HepG2 (cell line): ENCODE results near the gene ZNHIT6. TPM values are rescaled to one million over a fixed set of nuclear protein-coding genes. Genes with fewer than 3 reads are reported as not detected.

Experiments used
- ATAC-seq: fragments of 200-7000 bp; cut with Tn5 transposase; 3 replicates; pipeline ENCODE4 v1.9.1; 2020; ENCODE audit warnings: mild to moderate bottlenecking, moderate library complexity
- BruUV-seq: library from RNA; stranded (reverse); fragments of 400-500 nt; replicated peaks from 2 replicates; lab custom pipeline; 2021; lab: Mats Ljungman, UMichigan
- CTCF ChIA-PET: fragments of 300-600 bp; formaldehyde crosslinking; extraction: SDS; loops from one replicate; lab custom pipeline; 2021; ENCODE audit warnings: low total read pairs, inconsistent platforms, low intra/inter-chr PET ratio; lab: Yijun Ruan, JAX
- POLR2A ChIA-PET: fragments of 350-600 bp; sonication (Branson Sonifier 250); formaldehyde crosslinking; loops from one replicate; lab custom pipeline; 2020; ENCODE audit warnings: antibody characterized with exemption, inconsistent platforms; lab: Yijun Ruan, JAX
- DNase-seq: peaks from one replicate; pipeline ENCODE4 v3.0.0-alpha.2; 2015; ENCODE audit warnings: low spot score
- FAIRE-seq: peaks from 3 replicates; lab custom pipeline; 2011; peaks lifted over from hg19 to GRCh38; lab: Jason Lieb, UNC
- H2AFZ ChIP-seq: one replicate; pipeline ENCODE4 v1.6.1; 2011; ENCODE audit warnings: low read length, inconsistent platforms
- H3K27ac ChIP-seq: fragments of 300-600 bp; 3 replicates; pipeline ENCODE4 v1.8.0; 2011; ENCODE audit warnings: mixed run types, mild to moderate bottlenecking, mixed read lengths, low read length, inconsistent platforms; ENCODE audit not compliant: insufficient read depth; ENCODE audit errors: extremely low read length
- H3K27me3 ChIP-seq, 2 experiments: fragments of 200-600 bp in 1 of 2; 2 replicates in 1 of 2; 3 replicates in 1 of 2; pipeline versions ENCODE4 v1.6.0 to v1.8.0; 2011; ENCODE audit warnings: low read length in 2 of 2, mild to moderate bottlenecking in 2 of 2, moderate library complexity in 2 of 2, inconsistent platforms in 1 of 2; ENCODE audit not compliant: insufficient read depth in 2 of 2, control insufficient read depth in 1 of 2
- H3K36me3 ChIP-seq, 2 experiments: fragments of 200-600 bp in 1 of 2; replicated peaks in 1 of 2; 2 replicates in 1 of 2; 3 replicates in 1 of 2; pipeline versions ENCODE4 v1.5.1 to v1.8.0; 2011; ENCODE audit warnings: low read length in 2 of 2, inconsistent platforms in 1 of 2; ENCODE audit not compliant: insufficient read depth in 2 of 2, control insufficient read depth in 1 of 2
- H3K4me1 ChIP-seq: 2 replicates; pipeline ENCODE4 v1.5.1; 2012; ENCODE audit warnings: low read length, inconsistent platforms; ENCODE audit not compliant: insufficient read depth
- H3K4me2 ChIP-seq: 2 replicates; pipeline ENCODE4 v1.6.0; 2011; ENCODE audit warnings: low read depth, low read length, inconsistent platforms
- H3K4me3 ChIP-seq, 3 experiments: fragments of 200-600 bp in 1 of 3; sonication (generic), shearing (Covaris generic) in 1 of 3; replicated peaks in 1 of 3; 2 replicates each; pipeline ENCODE4 v1.5.1; 2011 to 2016; ENCODE audit warnings: low read length in 3 of 3, inconsistent platforms in 2 of 3, low read depth in 2 of 3, mild to moderate bottlenecking in 2 of 3, control low read depth in 1 of 3, mixed read lengths in 1 of 3; ENCODE audit not compliant: insufficient read depth in 1 of 3
- H3K79me2 ChIP-seq: one replicate; pipeline ENCODE4 v1.6.1; 2011; ENCODE audit warnings: low read length, inconsistent platforms; ENCODE audit not compliant: insufficient read depth
- H3K9ac ChIP-seq: 2 replicates; pipeline ENCODE4 v1.6.0; 2011; ENCODE audit warnings: mild to moderate bottlenecking, low read depth, low read length, inconsistent platforms; ENCODE audit not compliant: insufficient read depth
- H3K9me3 ChIP-seq: 2 replicates; pipeline ENCODE4 v1.5.1; 2012; ENCODE audit warnings: mild to moderate bottlenecking, low read length
- H4K20me1 ChIP-seq: 2 replicates; pipeline ENCODE4 v1.6.0; 2011; ENCODE audit warnings: inconsistent platforms, mild to moderate bottlenecking, low read length, moderate library complexity; ENCODE audit not compliant: insufficient read depth
- ATF1 ChIP-seq: IDR thresholded peaks from 2 replicates; pipeline ENCODE4 v1.6.1; 2016; ENCODE audit warnings: mild to moderate bottlenecking, control low read depth
- ERF ChIP-seq: IDR thresholded peaks from 2 replicates; pipeline ENCODE4 v1.6.1; 2018; ENCODE audit warnings: missing biosample characterization, missing genetic modification reagents
- ESRRA ChIP-seq: sonication (generic); formaldehyde crosslinking; IDR thresholded peaks from 2 replicates; pipeline ENCODE4 v1.5.1; 2020; ENCODE audit warnings: mild to moderate bottlenecking, low read depth, missing genetic modification reagents
- LRRFIP1 ChIP-seq: sonication (generic); formaldehyde crosslinking; conservative IDR thresholded peaks from 2 replicates; pipeline ENCODE4 v1.4.0; 2020; ENCODE audit warnings: missing genetic modification reagents
- MATR3 ChIP-seq: sonication (generic); formaldehyde crosslinking; IDR thresholded peaks from 2 replicates; pipeline ENCODE4 v1.4.0; 2020; ENCODE audit warnings: missing genetic modification reagents
- RARG ChIP-seq: sonication (generic); formaldehyde crosslinking; IDR thresholded peaks from 2 replicates; pipeline ENCODE4 v1.4.0; 2020; ENCODE audit warnings: low read depth, mild to moderate bottlenecking, missing genetic modification reagents
- TAF1 ChIP-seq: sonication (generic); formaldehyde crosslinking; IDR thresholded peaks from 2 replicates; pipeline ENCODE4 v1.4.0; 2020; ENCODE audit warnings: missing genetic modification reagents
- TBX3 ChIP-seq: fragments of 450-650 bp; IDR thresholded peaks from 2 replicates; pipeline ENCODE4 v1.6.1; 2017; ENCODE audit warnings: antibody characterized with exemption, mild to moderate bottlenecking, inconsistent platforms, borderline replicate concordance
- ZBTB42 ChIP-seq: sonication (generic); formaldehyde crosslinking; IDR thresholded peaks from 2 replicates; pipeline ENCODE4 v1.5.0; 2020; ENCODE audit warnings: mild to moderate bottlenecking, missing genetic modification reagents
- ZNF446 ChIP-seq: sonication (generic); formaldehyde crosslinking; IDR thresholded peaks from 2 replicates; pipeline ENCODE4 v1.5.0; 2020; ENCODE audit warnings: mild to moderate bottlenecking, missing genetic modification reagents
- ZNF761 ChIP-seq: sonication (generic); formaldehyde crosslinking; conservative IDR thresholded peaks from 2 replicates; pipeline ENCODE4 v1.4.0; 2020; ENCODE audit warnings: mild to moderate bottlenecking, missing genetic modification reagents
- ZNF800 ChIP-seq: sonication (generic); formaldehyde crosslinking; IDR thresholded peaks from 2 replicates; pipeline ENCODE4 v1.4.0; 2020; ENCODE audit warnings: missing genetic modification reagents
- in situ Hi-C: cut with HindIII; loops from 2 replicates; pipeline ENCODE4 v1.10.0; 2017; ENCODE audit warnings: low pct_unique_long_range_greater_than_20kb; ENCODE audit not compliant: extremely low pct_ligation_motif_present
- intact Hi-C: fragments of 100-400 bp; cut with micrococcal nuclease; formaldehyde crosslinking; loops from one replicate; pipeline ENCODE4 v1.10.0; 2022; ENCODE audit not compliant: unreplicated experiment
- polyA plus RNA-seq, 8 experiments: library from polyadenylated mRNA; depleted of rRNA in 3 of 8; stranded (reverse) in 7 of 8; unstranded in 1 of 8; fragments of >200 nt; fragmentation: Illumina TruSeq in 4 of 8; extraction: Trizol in 4 of 8; gene quantifications; 2 replicates each; pipeline versions ENCODE4 v1.2.1 to v1.2.3, GENCODE V29; 2011 to 2016; ENCODE audit warnings: low read depth in 4 of 8, missing spikeins in 1 of 8, mixed read lengths in 1 of 8; ENCODE audit not compliant: insufficient read depth in 1 of 8
- total RNA-seq, 5 experiments: library from RNA; depleted of rRNA; stranded (reverse); fragments of >200 nt; fragmentation: Illumina TruSeq; extraction: Trizol; gene quantifications; 2 replicates each; pipeline ENCODE4 v1.2.3, GENCODE V29; 2016; ENCODE audit warnings: low read depth in 1 of 5

ZNHIT6 gene
- total and polyA plus RNA-seq, 2 of the 13 experiments (the other 11 are each of a cell fraction or from before 2014, with no cell fraction given): 6.0 to 15.2 TPM

- Histone ChIP-seq H4K20me1 (no peaks in the 10 kb centered on the region), H3K9ac (no peak overlapping the region), H3K9me3 (peaks cover 10% of the 10 kb centered on the region; the same call in 1 of the 2 replicates), H3K27ac (no peak overlapping the region), H3K4me1 (peaks cover 5% of the 10 kb centered on the region; the same call in 1 of the 2 replicates), H2AFZ (no peak overlapping the region), H3K4me3 (no peak overlapping the region), H3K4me2 (no peak overlapping the region), H3K27me3 (no peaks in the 10 kb centered on the region), H3K36me3 (peaks cover 1 to 11% of the 10 kb centered on the region in 2 experiments; a peak in 2 of 5 replicates), H3K79me2 (no peaks in the 10 kb centered on the region)
- in situ Hi-C loops: no loop called here
- FAIRE-seq (no peak), ATAC-seq (no peak), DNase-seq (no peak)
- POLR2A ChIA-PET: interaction anchor here (1.1 kb wide), 1 partner anchor 21 kb away, joined by 3 read pairs; no protein-coding TSS in a partner anchor
- no TSS peak for BruUV-seq
- intact Hi-C loops: no loop called here
- CTCF ChIA-PET: no interaction called here
- TF ChIP-seq TAF1 (CRISPR knock-in tag): no peak
- TF ChIP-seq ATF1 (CRISPR knock-in tag): no peak
- no peak for TF ChIP-seq ZNF800 (CRISPR knock-in tag)
- TF ChIP-seq RARG (CRISPR knock-in tag): no peak
- no peak for TF ChIP-seq MATR3 (CRISPR knock-in tag)
- TF ChIP-seq ZNF761 (CRISPR knock-in tag): no peak
- TF ChIP-seq ZNF446 (CRISPR knock-in tag): no peak
- no peak for TF ChIP-seq LRRFIP1
- TF ChIP-seq ESRRA: no peak
- no peak for TF ChIP-seq TBX3
- no peak for TF ChIP-seq ZBTB42
- no peak for TF ChIP-seq ERF
Observed at GRCh38 chr1:85649591-85649990, 58.6 kb downstream of the ZNHIT6 start.
